WTC11 (cell line): ENCODE data around the gene CACNG1.

Source experiments
- FOXP1 ChIP-seq: sonication (generic); formaldehyde crosslinking; IDR thresholded peaks from 2 replicates; pipeline ENCODE4 v1.8.0; 2022; ENCODE audit warnings: missing genetic modification reagents, mild to moderate bottlenecking, moderate library complexity, borderline replicate concordance
- KAT7 ChIP-seq: sonication (generic); formaldehyde crosslinking; IDR thresholded peaks from 2 replicates; pipeline ENCODE4 v1.8.1; 2023; ENCODE audit warnings: missing genetic modification reagents, mild to moderate bottlenecking, borderline replicate concordance
- MXD4 ChIP-seq: fragments of 250-450 bp; sonication (Bioruptor Pico); IDR thresholded peaks from 2 replicates; pipeline ENCODE4 v1.8.0; 2021; ENCODE audit warnings: mild to moderate bottlenecking, moderate library complexity, borderline replicate concordance
- NFYB ChIP-seq: sonication (generic); formaldehyde crosslinking; conservative IDR thresholded peaks from 2 replicates; pipeline ENCODE4 v1.8.0; 2022; ENCODE audit warnings: low read depth, missing genetic modification reagents
- PRRX2 ChIP-seq: fragments of 250-450 bp; sonication (Bioruptor Pico); IDR thresholded peaks from 2 replicates; pipeline ENCODE4 v1.8.0; 2021; ENCODE audit warnings: mild to moderate bottlenecking
- SP1 ChIP-seq: sonication (generic); formaldehyde crosslinking; conservative IDR thresholded peaks from 2 replicates; pipeline ENCODE4 v1.8.1; 2022; ENCODE audit warnings: missing genetic modification reagents
- TEAD4 ChIP-seq: sonication (generic); formaldehyde crosslinking; IDR thresholded peaks from 2 replicates; pipeline ENCODE4 v1.8.0; 2022; ENCODE audit warnings: mild to moderate bottlenecking, missing genetic modification reagents
- TP53 ChIP-seq: sonication (generic); formaldehyde crosslinking; IDR thresholded peaks from 2 replicates; pipeline ENCODE4 v1.8.1; 2023; ENCODE audit warnings: mild to moderate bottlenecking, missing genetic modification reagents
- ZNF416 ChIP-seq: fragments of 250-450 bp; sonication (Bioruptor Pico); IDR thresholded peaks from 2 replicates; pipeline ENCODE4 v1.9.0; 2021; ENCODE audit warnings: mild to moderate bottlenecking, inconsistent platforms
- TF ChIP-seq, protein P1 (sequence below): fragments of 200-600 bp; IDR thresholded peaks from 2 replicates; pipeline ENCODE4 v1.8.0; 2022; ENCODE audit warnings: antibody characterized with exemption
- TF ChIP-seq, protein P2 (sequence below): sonication (generic); formaldehyde crosslinking; IDR thresholded peaks from 2 replicates; pipeline ENCODE4 v1.8.1; 2022; ENCODE audit warnings: mild to moderate bottlenecking, missing genetic modification reagents, moderate library complexity, borderline replicate concordance
- TF ChIP-seq, protein P3 (sequence below): fragments of 250-450 bp; sonication (Bioruptor Pico); IDR thresholded peaks from 2 replicates; pipeline ENCODE4 v1.9.0; 2021; ENCODE audit warnings: moderate library complexity, mild to moderate bottlenecking, inconsistent platforms, borderline replicate concordance
- TF ChIP-seq, protein P4 (sequence below): sonication (generic); formaldehyde crosslinking; IDR thresholded peaks from 2 replicates; pipeline ENCODE4 v1.8.1; 2023; ENCODE audit warnings: mild to moderate bottlenecking, missing genetic modification reagents, moderate library complexity
- TF ChIP-seq, protein P5 (sequence below): sonication (generic); formaldehyde crosslinking; IDR thresholded peaks from 2 replicates; pipeline ENCODE4 v1.8.1; 2023; ENCODE audit warnings: mild to moderate bottlenecking, moderate library complexity, missing genetic modification reagents

DNA sequence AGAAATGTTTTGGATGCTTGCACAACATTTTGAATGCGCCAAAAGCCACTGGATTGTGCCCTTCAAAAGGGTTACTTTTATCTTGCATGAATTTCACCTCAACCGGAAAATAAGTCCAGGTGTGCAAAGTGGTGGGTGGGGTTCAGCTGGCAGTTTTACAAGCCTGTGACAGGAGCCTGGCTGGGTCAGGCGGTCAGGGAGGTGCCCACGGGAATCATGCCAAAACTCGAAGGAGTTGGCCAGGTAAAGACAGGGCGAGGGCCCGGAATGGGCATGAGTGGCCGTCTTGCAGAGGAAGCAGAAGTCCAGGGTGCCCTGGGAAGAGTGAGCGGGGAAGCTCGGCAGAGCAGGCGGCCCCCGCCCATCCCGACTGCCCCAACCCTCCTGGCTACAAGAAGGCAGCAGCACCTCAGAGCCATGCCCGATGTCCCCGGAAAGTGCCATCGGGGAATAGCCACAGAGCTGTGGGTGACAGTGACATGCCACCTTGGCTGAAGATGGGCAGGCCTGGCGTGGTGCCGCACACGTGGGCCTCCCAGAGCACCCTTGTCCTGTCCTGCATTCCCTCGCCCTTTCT, 19.1 kb upstream of the CACNG1 start:
- TF ChIP-seq ZNF416 (no peak), MXD4 (CRISPR knock-in tag) (no peak), KAT7 (CRISPR knock-in tag) (no peak), NFYB (CRISPR knock-in tag) (no peak), TEAD4 (CRISPR knock-in tag) (no peak), FOXP1 (CRISPR knock-in tag) (no peak), PRRX2 (no peak), TP53 (no peak), SP1 (CRISPR knock-in tag) (no peak)
- TF ChIP-seq, protein P1, sequence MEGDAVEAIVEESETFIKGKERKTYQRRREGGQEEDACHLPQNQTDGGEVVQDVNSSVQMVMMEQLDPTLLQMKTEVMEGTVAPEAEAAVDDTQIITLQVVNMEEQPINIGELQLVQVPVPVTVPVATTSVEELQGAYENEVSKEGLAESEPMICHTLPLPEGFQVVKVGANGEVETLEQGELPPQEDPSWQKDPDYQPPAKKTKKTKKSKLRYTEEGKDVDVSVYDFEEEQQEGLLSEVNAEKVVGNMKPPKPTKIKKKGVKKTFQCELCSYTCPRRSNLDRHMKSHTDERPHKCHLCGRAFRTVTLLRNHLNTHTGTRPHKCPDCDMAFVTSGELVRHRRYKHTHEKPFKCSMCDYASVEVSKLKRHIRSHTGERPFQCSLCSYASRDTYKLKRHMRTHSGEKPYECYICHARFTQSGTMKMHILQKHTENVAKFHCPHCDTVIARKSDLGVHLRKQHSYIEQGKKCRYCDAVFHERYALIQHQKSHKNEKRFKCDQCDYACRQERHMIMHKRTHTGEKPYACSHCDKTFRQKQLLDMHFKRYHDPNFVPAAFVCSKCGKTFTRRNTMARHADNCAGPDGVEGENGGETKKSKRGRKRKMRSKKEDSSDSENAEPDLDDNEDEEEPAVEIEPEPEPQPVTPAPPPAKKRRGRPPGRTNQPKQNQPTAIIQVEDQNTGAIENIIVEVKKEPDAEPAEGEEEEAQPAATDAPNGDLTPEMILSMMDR, result no peak
- TF ChIP-seq, protein P2, sequence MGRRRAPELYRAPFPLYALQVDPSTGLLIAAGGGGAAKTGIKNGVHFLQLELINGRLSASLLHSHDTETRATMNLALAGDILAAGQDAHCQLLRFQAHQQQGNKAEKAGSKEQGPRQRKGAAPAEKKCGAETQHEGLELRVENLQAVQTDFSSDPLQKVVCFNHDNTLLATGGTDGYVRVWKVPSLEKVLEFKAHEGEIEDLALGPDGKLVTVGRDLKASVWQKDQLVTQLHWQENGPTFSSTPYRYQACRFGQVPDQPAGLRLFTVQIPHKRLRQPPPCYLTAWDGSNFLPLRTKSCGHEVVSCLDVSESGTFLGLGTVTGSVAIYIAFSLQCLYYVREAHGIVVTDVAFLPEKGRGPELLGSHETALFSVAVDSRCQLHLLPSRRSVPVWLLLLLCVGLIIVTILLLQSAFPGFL, result no peak
- TF ChIP-seq, protein P3, sequence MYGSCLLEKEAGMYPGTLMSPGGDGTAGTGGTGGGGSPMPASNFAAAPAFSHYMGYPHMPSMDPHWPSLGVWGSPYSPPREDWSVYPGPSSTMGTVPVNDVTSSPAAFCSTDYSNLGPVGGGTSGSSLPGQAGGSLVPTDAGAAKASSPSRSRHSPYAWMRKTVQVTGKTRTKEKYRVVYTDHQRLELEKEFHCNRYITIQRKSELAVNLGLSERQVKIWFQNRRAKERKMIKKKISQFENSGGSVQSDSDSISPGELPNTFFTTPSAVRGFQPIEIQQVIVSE (CRISPR knock-in tag), result no peak
- TF ChIP-seq, protein P4, sequence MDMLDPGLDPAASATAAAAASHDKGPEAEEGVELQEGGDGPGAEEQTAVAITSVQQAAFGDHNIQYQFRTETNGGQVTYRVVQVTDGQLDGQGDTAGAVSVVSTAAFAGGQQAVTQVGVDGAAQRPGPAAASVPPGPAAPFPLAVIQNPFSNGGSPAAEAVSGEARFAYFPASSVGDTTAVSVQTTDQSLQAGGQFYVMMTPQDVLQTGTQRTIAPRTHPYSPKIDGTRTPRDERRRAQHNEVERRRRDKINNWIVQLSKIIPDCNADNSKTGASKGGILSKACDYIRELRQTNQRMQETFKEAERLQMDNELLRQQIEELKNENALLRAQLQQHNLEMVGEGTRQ (CRISPR knock-in tag), result no peak
- TF ChIP-seq, protein P5, sequence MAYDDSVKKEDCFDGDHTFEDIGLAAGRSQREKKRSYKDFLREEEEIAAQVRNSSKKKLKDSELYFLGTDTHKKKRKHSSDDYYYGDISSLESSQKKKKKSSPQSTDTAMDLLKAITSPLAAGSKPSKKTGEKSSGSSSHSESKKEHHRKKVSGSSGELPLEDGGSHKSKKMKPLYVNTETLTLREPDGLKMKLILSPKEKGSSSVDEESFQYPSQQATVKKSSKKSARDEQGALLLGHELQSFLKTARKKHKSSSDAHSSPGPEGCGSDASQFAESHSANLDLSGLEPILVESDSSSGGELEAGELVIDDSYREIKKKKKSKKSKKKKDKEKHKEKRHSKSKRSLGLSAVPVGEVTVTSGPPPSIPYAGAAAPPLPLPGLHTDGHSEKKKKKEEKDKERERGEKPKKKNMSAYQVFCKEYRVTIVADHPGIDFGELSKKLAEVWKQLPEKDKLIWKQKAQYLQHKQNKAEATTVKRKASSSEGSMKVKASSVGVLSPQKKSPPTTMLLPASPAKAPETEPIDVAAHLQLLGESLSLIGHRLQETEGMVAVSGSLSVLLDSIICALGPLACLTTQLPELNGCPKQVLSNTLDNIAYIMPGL (CRISPR knock-in tag), result no peak
